Measurements from ENCODE around the gene MAPK6.
"Not testable (repeated sequence)": the region's sequence is repeated elsewhere in the genome, so short reads cannot be mapped to it uniquely, and the experiment has no call there.

The MAPK6 gene

DNA sequence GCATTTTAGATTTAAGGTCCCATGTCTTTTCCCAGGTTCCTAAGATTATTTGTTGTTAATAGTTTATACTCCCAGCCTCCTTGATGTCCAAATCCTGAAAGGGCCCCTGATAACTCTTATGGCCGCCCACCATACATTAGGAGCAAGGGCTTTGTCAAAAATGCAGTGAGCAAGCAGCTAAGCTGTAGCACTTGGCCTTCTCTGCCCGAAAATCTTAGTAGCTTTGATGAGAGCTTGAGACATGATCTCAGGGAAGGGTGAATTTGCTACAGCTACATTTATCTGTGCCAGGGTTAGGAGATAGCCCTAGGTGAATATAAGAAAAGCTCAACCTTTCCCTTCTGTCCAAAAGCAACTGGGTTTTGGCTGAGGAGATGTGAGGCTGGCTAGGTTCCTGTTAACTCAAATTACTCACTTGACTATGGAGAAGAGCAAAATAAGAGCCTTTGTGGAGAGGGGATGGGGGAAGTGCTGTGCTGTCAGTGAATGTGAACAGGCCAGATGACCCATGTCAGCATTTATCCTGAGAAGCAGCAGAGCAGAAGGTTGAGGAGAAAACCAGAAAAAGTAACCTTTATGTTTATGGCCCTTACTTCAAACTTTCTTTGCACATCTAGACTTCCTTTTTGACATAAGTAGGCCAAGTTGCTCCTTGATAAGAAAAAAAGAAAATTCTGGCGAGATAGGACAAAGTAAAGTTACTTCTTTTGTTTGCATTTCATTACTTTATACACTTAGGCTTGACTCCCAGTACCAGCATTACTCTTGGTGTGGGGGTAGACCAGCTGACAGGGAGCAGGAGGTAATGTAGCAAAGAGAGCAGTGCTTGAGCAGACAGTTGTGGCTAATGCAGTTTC, 21.1 kb downstream of the MAPK6 start:
- Histone ChIP-seq H3K4me1 (ENCODE audit: control insufficient read depth in 1 of 2, insufficient read depth in 1 of 2, low read depth in 1 of 2, low read length in 1 of 2) (no peaks in the 10 kb centered on the region), H3K9me3 (no peaks in the 10 kb centered on the region), H3K27ac (no peak overlapping the region), H3K27me3 (no peaks in the 10 kb centered on the region), H3K4me3 (ENCODE audit: low read depth in 1 of 2, low read length in 1 of 2) (no peak overlapping the region), H3K36me3 (no peaks in the 10 kb centered on the region)
- TF ChIP-seq, protein P1, sequence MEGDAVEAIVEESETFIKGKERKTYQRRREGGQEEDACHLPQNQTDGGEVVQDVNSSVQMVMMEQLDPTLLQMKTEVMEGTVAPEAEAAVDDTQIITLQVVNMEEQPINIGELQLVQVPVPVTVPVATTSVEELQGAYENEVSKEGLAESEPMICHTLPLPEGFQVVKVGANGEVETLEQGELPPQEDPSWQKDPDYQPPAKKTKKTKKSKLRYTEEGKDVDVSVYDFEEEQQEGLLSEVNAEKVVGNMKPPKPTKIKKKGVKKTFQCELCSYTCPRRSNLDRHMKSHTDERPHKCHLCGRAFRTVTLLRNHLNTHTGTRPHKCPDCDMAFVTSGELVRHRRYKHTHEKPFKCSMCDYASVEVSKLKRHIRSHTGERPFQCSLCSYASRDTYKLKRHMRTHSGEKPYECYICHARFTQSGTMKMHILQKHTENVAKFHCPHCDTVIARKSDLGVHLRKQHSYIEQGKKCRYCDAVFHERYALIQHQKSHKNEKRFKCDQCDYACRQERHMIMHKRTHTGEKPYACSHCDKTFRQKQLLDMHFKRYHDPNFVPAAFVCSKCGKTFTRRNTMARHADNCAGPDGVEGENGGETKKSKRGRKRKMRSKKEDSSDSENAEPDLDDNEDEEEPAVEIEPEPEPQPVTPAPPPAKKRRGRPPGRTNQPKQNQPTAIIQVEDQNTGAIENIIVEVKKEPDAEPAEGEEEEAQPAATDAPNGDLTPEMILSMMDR (IDR thresholded peaks at IDR 0.05): no peak

DNA sequence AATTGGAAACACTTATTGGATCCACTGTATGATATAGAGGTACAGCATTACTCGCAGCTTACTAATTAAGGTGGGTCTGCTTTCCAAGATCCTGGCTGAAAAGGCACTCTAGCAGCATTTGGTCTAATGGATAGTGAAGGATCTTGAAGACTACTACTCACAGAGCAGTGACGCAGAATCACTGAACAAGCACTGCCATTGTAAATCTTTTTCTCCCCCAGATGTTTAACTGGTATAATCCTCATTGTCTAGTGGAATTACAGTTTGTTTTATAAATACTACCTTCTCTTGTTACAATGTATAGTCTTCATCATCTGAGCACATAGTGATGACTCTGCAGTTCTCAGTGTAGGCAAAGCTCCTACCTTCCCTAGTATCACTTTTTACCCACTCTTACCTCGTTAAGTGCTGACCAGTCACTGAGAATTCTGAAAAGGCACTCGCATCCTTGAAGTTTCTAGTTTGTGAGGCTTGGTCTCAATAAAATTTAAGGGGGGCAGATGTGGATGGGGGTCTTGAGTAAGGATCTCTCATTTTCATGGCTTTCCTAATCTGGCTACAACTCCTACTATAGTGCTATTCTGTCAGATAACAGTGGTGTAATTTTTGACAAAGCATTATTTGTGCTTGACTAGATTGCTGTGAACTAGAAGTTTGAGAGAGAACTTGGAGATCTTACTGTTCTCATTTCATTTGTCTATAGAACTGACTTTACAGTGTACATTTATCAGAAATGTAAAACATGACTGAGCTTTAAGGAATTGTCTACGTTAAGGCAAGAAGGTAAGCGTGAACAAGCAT, 23.2 kb downstream of the MAPK6 start:
- no peaks in the 10 kb centered on the region for H3K27me3 ChIP-seq
- no peak overlapping the region for H3K27ac ChIP-seq
- TF ChIP-seq, protein P1 (IDR thresholded peaks at IDR 0.05): no peak
- no peak overlapping the region for H3K4me3 ChIP-seq (ENCODE audit: low read depth in 1 of 2, low read length in 1 of 2)
- no peaks in the 10 kb centered on the region for H3K9me3 ChIP-seq
- no peaks in the 10 kb centered on the region for H3K36me3 ChIP-seq
- peaks cover 4 to 7% of the 10 kb centered on the region in 2 experiments for H3K4me1 ChIP-seq (ENCODE audit: control insufficient read depth in 1 of 2, insufficient read depth in 1 of 2, low read depth in 1 of 2, low read length in 1 of 2)

DNA sequence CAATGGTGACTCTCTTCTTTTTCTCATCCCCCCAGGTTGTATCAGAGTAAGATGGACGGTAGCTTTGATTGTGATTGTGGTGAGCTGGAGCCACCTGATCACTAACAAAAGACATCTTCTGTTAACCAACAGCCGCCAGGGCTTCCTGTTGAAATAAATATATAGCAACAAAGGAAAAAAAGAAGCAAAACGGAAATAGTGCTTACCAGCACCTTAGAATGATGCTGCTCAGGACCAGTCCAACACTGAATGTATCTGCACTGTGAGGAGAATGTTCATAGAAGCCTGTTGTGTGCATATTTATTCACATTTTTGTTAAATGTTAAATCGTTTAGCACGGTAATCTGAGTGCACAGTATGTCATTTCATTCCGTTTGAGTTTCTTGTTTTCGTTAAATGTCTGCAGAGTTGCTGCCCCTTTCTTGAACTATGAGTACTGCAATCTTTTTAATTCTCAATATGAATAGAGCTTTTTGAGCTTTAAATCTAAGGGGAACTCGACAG, 26.8 kb downstream of the MAPK6 start:
- not testable (repeated sequence) for H3K9me3 ChIP-seq; H3K27ac ChIP-seq; H3K27me3 ChIP-seq; H3K36me3 ChIP-seq; H3K4me3 ChIP-seq (ENCODE audit: low read depth in 1 of 2, low read length in 1 of 2); H3K4me1 ChIP-seq (ENCODE audit: control insufficient read depth in 1 of 2, insufficient read depth in 1 of 2, low read depth in 1 of 2, low read length in 1 of 2)

DNA sequence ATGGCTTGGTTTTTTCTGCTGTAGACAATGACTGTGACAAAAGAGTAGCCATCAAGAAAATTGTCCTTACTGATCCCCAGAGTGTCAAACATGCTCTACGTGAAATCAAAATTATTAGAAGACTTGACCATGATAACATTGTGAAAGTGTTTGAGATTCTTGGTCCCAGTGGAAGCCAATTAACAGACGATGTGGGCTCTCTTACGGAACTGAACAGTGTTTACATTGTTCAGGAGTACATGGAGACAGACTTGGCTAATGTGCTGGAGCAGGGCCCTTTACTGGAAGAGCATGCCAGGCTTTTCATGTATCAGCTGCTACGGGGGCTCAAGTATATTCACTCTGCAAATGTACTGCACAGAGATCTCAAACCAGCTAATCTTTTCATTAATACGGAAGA, 27.5 kb downstream of the MAPK6 start:
- not testable (repeated sequence) for H3K36me3 ChIP-seq; H3K27ac ChIP-seq; H3K4me3 ChIP-seq (ENCODE audit: low read depth in 1 of 2, low read length in 1 of 2); H3K4me1 ChIP-seq (ENCODE audit: control insufficient read depth in 1 of 2, insufficient read depth in 1 of 2, low read depth in 1 of 2, low read length in 1 of 2); H3K27me3 ChIP-seq; H3K9me3 ChIP-seq

DNA sequence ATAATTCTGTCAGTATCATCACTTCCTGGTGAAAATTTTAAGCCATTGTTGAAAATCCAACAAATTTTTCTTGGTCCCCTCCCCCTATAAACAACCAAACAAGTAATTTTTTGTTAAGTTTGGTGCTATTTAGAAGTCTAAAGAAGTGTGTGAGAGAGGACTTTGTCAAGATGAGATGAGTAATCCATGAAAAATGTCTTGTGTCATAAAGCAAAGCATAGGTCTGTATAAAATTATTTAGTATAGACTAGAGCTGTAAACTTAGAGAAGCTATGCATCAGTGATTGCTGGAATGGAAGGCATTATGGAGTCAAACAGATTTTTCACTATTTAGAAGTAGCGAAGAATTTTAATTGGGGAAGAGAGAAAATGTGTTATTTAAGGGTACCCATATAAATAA, 31.4 kb downstream of the MAPK6 start:
- no peak overlapping the region for H3K27ac ChIP-seq
- no peaks in the 10 kb centered on the region for H3K27me3 ChIP-seq
- no peak overlapping the region for H3K4me3 ChIP-seq (ENCODE audit: low read depth in 1 of 2, low read length in 1 of 2)
- peaks cover 5% of the 10 kb centered on the region for H3K36me3 ChIP-seq
- peaks cover 4 to 7% of the 10 kb centered on the region in 2 experiments for H3K4me1 ChIP-seq (ENCODE audit: control insufficient read depth in 1 of 2, insufficient read depth in 1 of 2, low read depth in 1 of 2, low read length in 1 of 2)
- no peaks in the 10 kb centered on the region for H3K9me3 ChIP-seq
- TF ChIP-seq, protein P1 (IDR thresholded peaks at IDR 0.05): no peak

DNA sequence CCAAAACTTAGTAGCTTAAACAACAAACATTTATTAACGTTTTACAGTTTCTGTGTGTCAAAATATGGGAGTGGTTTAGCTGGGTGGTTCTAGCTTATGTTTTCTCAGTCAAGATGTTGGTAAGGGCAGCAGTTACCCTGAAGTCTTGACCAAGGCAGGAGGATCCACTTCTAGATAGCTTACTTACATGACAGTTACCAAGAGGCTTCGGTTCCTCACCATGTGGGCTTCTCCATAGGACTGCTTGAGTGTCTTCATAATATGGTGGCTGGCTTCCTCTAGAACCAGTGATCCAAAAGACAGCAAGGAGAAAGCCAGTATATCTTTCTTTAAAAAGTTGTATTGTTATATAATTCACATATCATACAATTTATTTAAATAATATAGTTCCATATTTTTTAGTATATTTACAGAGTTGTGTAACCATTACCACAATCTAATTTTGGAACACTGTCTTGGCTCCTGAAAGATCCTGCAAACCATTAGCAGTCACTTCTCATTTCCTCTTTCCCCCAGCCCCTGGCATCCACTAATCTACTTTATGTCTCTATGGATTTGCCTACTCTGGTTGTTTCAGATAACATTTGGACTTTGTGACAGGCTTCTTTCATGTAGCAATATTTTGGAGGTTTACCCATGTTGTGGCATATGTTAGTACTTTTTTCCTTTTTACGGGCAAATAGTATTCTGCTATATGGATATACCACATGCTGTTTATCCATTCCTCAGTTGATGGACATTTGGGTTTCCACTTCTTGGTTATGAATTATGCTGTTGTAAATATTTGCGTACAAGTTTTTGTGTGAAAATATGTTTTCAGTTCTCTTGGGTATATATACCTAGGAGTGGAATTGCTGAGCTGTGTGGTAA, 33.3 kb downstream of the MAPK6 start:
- Histone ChIP-seq H3K4me3 (ENCODE audit: low read depth in 1 of 2, low read length in 1 of 2) (no peak overlapping the region), H3K27ac (no peak overlapping the region), H3K36me3 (peaks cover 5% of the 10 kb centered on the region), H3K27me3 (no peaks in the 10 kb centered on the region), H3K9me3 (no peaks in the 10 kb centered on the region), H3K4me1 (ENCODE audit: control insufficient read depth in 1 of 2, insufficient read depth in 1 of 2, low read depth in 1 of 2, low read length in 1 of 2) (no peaks in the 10 kb centered on the region)
- TF ChIP-seq, protein P1 (IDR thresholded peaks at IDR 0.05): no peak

All from neutrophil (primary cell).